ENCODE results near the gene CDKAL1. TPM values are rescaled to one million over a fixed set of nuclear protein-coding genes. Genes with fewer than 3 reads are reported as not detected.

CDKAL1 gene
- total and polyA plus RNA-seq, 2 of the 8 experiments (the other 6 are each of a cell fraction or from before 2014, with no cell fraction given), result 8.4 to 24.6 TPM

DNA sequence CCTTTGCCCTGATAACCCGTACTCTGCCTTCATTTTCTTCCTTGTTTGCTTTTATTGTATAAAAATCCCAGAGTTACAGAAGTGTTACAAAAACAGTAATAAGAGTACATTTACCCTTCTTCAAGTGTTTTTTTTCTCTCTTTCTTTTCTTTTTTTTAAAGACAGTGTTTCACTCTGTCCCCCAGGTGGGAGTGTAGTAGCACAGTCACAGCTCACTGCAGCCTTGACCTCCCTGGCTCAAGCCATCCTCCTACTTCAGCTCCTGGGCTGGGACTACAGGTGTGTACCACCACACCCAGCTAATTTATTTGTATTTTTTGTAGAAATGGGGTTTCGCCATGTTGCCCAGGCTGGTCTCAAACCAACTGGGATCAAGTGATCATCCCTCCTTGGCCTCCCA lies 402.7 kb downstream of the CDKAL1 start:
- H3K18ac ChIP-seq (ENCODE audit: extremely low read depth, low read length), result no peak overlapping the region
- no peak overlapping the region for H4K8ac ChIP-seq (ENCODE audit: extremely low read depth, insufficient read depth, low read length)
- no peak overlapping the region for H3K56ac ChIP-seq (replicated peaks; ENCODE audit: insufficient read length, low read depth, low read length)
- H3K9me3 ChIP-seq (ENCODE audit: insufficient read depth in 2 of 2, low read depth in 1 of 2, low read length in 1 of 2), result no peaks in the 10 kb centered on the region
- H3K4me1 ChIP-seq (replicated peaks in 1 of 4; ENCODE audit: control insufficient read depth in 3 of 4, insufficient read depth in 4 of 4, low read length in 3 of 4), result no peaks in the 10 kb centered on the region; a peak in 1 of 7 replicates
- H3K4ac ChIP-seq (replicated peaks; ENCODE audit: insufficient read length, low read depth, low read length), result no peak overlapping the region
- FAIRE-seq (no peak), DNase-seq (ENCODE audit: low read depth in 1 of 2, low spot score in 2 of 2) (no peak)
- no peak overlapping the region for H4K91ac ChIP-seq (replicated peaks; ENCODE audit: insufficient read length, low read length)
- H2BK20ac ChIP-seq (ENCODE audit: low read length), result no peak overlapping the region
- H2BK12ac ChIP-seq (ENCODE audit: low read depth, low read length), result no peak overlapping the region
- H4K5ac ChIP-seq (ENCODE audit: insufficient read length, low read depth, low read length), result no peak overlapping the region
- no peak overlapping the region for H2BK15ac ChIP-seq (ENCODE audit: low read length)
- H2AK5ac ChIP-seq (ENCODE audit: low read depth, low read length), result no peak overlapping the region
- TF ChIP-seq BCL11A (IDR thresholded peaks at IDR 0.05; ENCODE audit: low read depth in 2 of 2, low read length in 2 of 2) (no peak), RAD21 (IDR thresholded peaks at IDR 0.05 in 1 of 2, conservative IDR thresholded peaks at IDR 0.05 in 1 of 2; ENCODE audit: low read depth in 2 of 2, low read length in 2 of 2) (peak; percentile 63 to 66), EP300 (IDR thresholded peaks at IDR 0.05; ENCODE audit: borderline replicate concordance in 1 of 2, low read depth in 2 of 2, low read length in 2 of 2) (no peak), HDAC2 (IDR thresholded peaks at IDR 0.05; ENCODE audit: borderline replicate concordance in 1 of 2, low read depth in 2 of 2, low read length in 2 of 2) (no peak)
- TF ChIP-seq, protein P1, sequence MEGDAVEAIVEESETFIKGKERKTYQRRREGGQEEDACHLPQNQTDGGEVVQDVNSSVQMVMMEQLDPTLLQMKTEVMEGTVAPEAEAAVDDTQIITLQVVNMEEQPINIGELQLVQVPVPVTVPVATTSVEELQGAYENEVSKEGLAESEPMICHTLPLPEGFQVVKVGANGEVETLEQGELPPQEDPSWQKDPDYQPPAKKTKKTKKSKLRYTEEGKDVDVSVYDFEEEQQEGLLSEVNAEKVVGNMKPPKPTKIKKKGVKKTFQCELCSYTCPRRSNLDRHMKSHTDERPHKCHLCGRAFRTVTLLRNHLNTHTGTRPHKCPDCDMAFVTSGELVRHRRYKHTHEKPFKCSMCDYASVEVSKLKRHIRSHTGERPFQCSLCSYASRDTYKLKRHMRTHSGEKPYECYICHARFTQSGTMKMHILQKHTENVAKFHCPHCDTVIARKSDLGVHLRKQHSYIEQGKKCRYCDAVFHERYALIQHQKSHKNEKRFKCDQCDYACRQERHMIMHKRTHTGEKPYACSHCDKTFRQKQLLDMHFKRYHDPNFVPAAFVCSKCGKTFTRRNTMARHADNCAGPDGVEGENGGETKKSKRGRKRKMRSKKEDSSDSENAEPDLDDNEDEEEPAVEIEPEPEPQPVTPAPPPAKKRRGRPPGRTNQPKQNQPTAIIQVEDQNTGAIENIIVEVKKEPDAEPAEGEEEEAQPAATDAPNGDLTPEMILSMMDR (IDR thresholded peaks at IDR 0.05; ENCODE audit: control extremely low read depth in 1 of 3, insufficient read depth in 1 of 3, low read depth in 1 of 3, low read length in 3 of 3), result peak; percentile 1 to 22 (median 13); a peak in 3 of 4 replicates
- no peak overlapping the region for H3K9ac ChIP-seq (replicated peaks in 1 of 4; ENCODE audit: extremely low read depth in 1 of 4, low read depth in 3 of 4, low read length in 3 of 4)
- ChIA-PET POLR2A (ENCODE audit: partially characterized antibody) (no interaction called here), CTCF (ENCODE audit: partially characterized antibody) (interaction anchor here (0.6 to 1.5 kb wide), 4 partner anchors 23 to 845 kb away, joined by 3 read pairs; no protein-coding TSS in a partner anchor)
- no peaks in the 10 kb centered on the region for H3K79me2 ChIP-seq (ENCODE audit: control insufficient read depth in 1 of 2, insufficient read depth in 2 of 2, low read length in 2 of 2)
- no peaks in the 10 kb centered on the region for H3K23me2 ChIP-seq (ENCODE audit: low read depth, low read length)
- no peak overlapping the region for H2BK5ac ChIP-seq (ENCODE audit: low read depth, low read length)
- no peaks in the 10 kb centered on the region for H3K36me3 ChIP-seq (ENCODE audit: control insufficient read depth in 2 of 4, insufficient read depth in 4 of 4, low read length in 3 of 4)
- H3K14ac ChIP-seq (ENCODE audit: insufficient read length), result no peak overlapping the region
- H3K79me1 ChIP-seq (ENCODE audit: low read depth, low read length), result no peaks in the 10 kb centered on the region
- no peak overlapping the region for H2BK120ac ChIP-seq (replicated peaks; ENCODE audit: low read depth, low read length)
- H3K4me3 ChIP-seq (ENCODE audit: extremely low read depth in 1 of 4, insufficient read depth in 2 of 4, low read depth in 3 of 4, low read length in 4 of 4), result no peak overlapping the region
- H3K23ac ChIP-seq (ENCODE audit: insufficient read length), result no peak overlapping the region
- WGBS, 2 experiments (ENCODE audit: extremely low coverage in 1 of 2, insufficient coverage in 1 of 2, insufficient read length in 1 of 2, insufficient replicate concordance in 2 of 2, low coverage in 1 of 2, low lambda C conversion rate in 2 of 2, missing lambda C conversion rate in 1 of 2), result 91% methylated on average over 2 of the region's 2 CpGs; no CpG with 5 or more reads in 1 of the 2 experiments
- H3K4me2 ChIP-seq (ENCODE audit: insufficient read depth in 1 of 2, low read depth in 2 of 2, low read length in 2 of 2), result no peak overlapping the region
- H3K27ac ChIP-seq (ENCODE audit: low read depth, low read length), result no peak overlapping the region
- no peaks in the 10 kb centered on the region for H4K20me1 ChIP-seq (replicated peaks in 1 of 2; ENCODE audit: control insufficient read depth in 1 of 2, insufficient read depth in 2 of 2, low read length in 2 of 2)
- H3K27me3 ChIP-seq (replicated peaks in 1 of 4; ENCODE audit: control insufficient read depth in 3 of 4, extremely low read depth in 1 of 4, insufficient read depth in 3 of 4, low read length in 3 of 4), result no peaks in the 10 kb centered on the region
- no peak overlapping the region for H2AFZ ChIP-seq (ENCODE audit: low read length)

Measured in H1 (cell line).